KOPT-K1 (cell line): ENCODE measurements around the gene APOM.

Experiments
- H3K27ac ChIP-seq: fragments of 200-600 bp; sonication (generic); 2 replicates; pipeline ENCODE4 v1.5.1; 2016; ENCODE audit warnings: antibody characterized with exemption, mild to moderate bottlenecking, low read depth, low read length; ENCODE audit not compliant: poor library complexity, severe bottlenecking
- H3K36me3 ChIP-seq: fragments of 200-600 bp; sonication (generic); 2 replicates; pipeline ENCODE4 v1.5.1; 2017; ENCODE audit warnings: antibody characterized with exemption, mild to moderate bottlenecking, low read length, moderate library complexity; ENCODE audit not compliant: insufficient read depth
- H3K9me3 ChIP-seq: fragments of 200-600 bp; sonication (generic); 2 replicates; pipeline ENCODE4 v1.5.1; 2017; ENCODE audit warnings: antibody characterized with exemption, low read length, mild to moderate bottlenecking; ENCODE audit not compliant: insufficient read depth, poor library complexity, severe bottlenecking

APOM gene

GRCh38 chr6:31622684-31623091, 33.0 kb upstream of the APOM start:
- Histone ChIP-seq H3K27ac (peak overlapping the region; percentile 99), H3K36me3 (peaks cover 62% of the 10 kb centered on the region), H3K9me3 (no peaks in the 10 kb centered on the region)

DNA sequence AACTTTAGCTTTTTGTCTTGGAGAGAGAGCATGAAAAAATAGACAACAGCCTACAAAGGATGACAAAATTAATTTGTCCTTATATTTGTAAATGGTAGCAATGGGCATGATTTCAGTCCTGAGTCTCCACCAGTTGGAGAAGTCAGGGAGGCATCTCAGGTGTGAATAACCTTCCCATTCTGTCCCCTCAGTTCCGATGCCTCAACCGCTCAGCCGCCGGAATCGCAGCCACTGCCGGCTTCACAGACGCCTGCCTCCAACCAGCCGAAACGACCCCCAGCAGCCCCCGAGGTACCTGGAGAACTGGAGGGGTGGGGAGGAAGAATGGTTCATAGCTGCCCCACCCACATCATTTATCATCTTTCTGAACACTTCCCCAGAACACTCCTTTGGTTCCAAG, 31.6 kb upstream of the APOM start:
- Histone ChIP-seq H3K27ac (no peak overlapping the region), H3K36me3 (peaks cover 76% of the 10 kb centered on the region), H3K9me3 (no peaks in the 10 kb centered on the region)

GRCh38 chr6:31626952-31627351, 28.7 kb upstream of the APOM start:
- H3K27ac ChIP-seq, result no peak overlapping the region
- peaks cover 100% of the 10 kb centered on the region for H3K36me3 ChIP-seq
- no peaks in the 10 kb centered on the region for H3K9me3 ChIP-seq

DNA sequence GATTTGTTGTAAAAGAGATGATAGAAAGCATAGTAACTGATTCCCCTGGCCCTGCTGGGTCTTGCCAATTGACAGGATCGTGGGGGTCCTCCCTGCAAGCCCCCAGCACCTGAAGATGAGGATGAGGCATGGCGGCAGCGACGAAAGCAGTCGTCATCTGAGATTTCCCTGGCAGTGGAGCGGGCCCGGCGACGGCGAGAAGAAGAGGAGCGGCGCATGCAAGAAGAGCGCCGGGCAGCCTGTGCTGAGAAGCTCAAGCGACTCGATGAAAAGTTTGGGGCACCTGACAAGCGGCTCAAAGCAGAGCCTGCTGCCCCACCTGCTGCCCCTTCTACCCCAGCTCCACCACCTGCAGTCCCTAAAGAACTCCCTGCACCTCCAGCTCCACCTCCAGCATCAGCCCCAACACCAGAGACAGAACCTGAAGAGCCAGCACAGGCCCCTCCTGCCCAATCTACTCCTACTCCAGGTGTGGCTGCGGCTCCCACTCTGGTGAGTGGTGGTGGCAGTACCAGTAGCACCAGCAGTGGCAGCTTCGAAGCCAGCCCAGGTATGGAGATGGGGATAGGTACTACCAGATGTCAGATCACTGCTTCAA, 27.9 kb upstream of the APOM start:
- Histone ChIP-seq H3K27ac (no peak overlapping the region), H3K36me3 (peaks cover 100% of the 10 kb centered on the region), H3K9me3 (no peaks in the 10 kb centered on the region)

DNA sequence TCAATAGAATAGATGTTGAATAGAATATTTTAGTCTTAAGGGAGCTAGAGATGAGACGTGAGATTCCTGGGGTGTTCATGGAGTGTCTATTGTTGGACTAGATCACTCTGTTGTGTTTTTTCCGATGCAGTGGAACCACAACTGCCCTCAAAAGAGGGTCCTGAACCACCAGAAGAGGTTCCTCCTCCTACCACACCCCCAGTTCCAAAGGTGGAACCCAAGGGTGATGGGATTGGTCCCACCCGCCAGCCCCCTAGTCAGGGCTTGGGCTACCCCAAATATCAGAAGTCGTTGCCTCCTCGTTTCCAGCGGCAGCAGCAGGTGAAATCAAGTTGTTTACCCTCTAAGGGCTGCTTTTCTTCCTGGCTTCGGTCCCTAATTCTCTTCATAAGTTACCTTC, 26.7 kb upstream of the APOM start:
- Histone ChIP-seq H3K36me3 (peaks cover 100% of the 10 kb centered on the region), H3K9me3 (no peaks in the 10 kb centered on the region), H3K27ac (no peak overlapping the region)

DNA sequence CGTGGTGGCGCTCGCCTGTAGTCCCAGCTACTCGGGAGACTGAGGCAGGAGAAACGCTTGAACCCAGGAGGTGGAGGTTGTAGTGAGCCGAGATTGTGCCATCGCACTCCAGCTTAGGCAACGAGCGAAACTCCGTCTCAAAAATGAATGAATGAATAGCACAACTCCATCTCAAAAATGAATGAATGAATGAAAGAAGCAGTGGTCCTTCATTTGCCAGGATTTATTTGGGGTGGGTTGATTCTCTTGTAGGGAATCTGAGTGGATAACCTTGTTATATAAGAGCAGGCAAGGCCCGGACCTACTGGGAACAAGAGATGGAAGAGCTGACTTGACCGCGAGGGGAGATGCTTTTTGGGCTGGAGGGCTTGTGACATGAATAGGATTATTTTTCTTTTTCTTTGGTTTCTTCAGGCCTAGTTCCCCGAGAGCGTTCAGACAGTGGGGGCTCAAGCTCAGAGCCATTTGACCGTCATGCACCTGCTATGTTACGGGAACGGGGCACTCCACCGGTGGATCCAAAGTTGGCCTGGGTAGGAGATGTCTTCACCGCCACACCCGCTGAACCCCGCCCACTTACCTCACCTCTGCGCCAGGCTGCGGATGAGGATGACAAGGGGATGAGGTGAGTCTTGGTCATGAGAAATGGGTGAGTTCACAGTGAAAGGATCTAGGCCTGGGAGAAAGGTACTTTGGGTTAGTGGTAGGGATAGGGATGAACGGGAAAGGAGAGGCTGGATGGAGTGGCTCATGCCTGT, 25.3 kb upstream of the APOM start:
- H3K27ac ChIP-seq, result no peak overlapping the region
- no peaks in the 10 kb centered on the region for H3K9me3 ChIP-seq
- H3K36me3 ChIP-seq, result peaks cover 100% of the 10 kb centered on the region

- H3K36me3 ChIP-seq, result peaks cover 100% of the 10 kb centered on the region
- no peak overlapping the region for H3K27ac ChIP-seq
- no peaks in the 10 kb centered on the region for H3K9me3 ChIP-seq
Observed at GRCh38 chr6:31631209-31631608, 24.5 kb upstream of the APOM start.

DNA sequence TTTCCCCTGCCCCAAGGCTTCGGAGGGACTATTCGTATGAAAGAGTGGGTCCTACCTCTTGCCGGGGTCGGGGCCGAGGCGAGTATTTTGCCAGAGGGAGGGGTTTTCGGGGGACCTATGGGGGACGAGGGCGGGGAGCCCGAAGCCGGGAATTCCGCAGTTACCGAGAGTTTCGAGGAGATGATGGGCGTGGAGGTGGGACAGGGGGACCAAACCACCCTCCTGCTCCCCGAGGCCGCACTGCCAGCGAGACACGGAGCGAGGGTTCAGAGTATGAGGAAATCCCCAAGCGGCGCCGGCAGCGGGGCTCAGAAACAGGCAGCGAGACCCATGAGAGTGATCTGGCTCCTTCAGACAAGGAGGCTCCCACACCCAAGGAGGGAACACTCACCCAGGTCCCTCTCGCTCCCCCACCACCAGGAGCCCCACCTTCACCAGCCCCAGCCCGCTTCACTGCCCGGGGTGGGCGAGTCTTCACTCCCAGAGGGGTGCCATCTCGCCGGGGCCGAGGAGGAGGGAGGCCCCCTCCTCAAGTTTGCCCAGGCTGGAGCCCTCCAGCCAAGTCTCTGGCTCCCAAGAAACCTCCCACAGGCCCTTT, 23.9 kb upstream of the APOM start:
- H3K9me3 ChIP-seq, result no peaks in the 10 kb centered on the region
- peaks cover 100% of the 10 kb centered on the region for H3K36me3 ChIP-seq
- H3K27ac ChIP-seq, result no peak overlapping the region

- H3K36me3 ChIP-seq, result peaks cover 100% of the 10 kb centered on the region
- H3K27ac ChIP-seq, result no peak overlapping the region
- H3K9me3 ChIP-seq, result no peaks in the 10 kb centered on the region
Observed at GRCh38 chr6:31632279-31632946, 23.3 kb upstream of the APOM start.

- Histone ChIP-seq H3K36me3 (peaks cover 100% of the 10 kb centered on the region), H3K9me3 (no peaks in the 10 kb centered on the region), H3K27ac (no peak overlapping the region)
Observed at GRCh38 chr6:31633447-31633846, 22.2 kb upstream of the APOM start.

DNA sequence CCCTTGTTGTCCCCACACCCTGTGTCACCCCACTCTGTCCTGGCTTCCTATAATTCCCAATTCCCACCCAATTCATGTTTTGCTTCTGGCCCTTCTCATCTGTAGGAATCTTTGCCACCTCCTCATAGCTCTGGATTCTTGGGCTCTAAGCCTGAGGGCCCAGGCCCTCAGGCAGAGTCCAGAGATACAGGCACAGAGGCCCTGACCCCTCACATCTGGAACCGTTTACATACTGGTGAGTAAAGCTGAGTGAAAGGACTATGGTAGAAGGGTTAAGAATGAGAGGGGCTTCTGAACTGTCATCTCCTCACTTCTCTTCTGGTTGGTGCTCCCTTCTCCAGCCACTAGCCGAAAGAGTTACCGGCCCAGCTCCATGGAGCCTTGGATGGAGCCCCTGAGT, 21.6 kb upstream of the APOM start:
- peaks cover 100% of the 10 kb centered on the region for H3K36me3 ChIP-seq
- no peak overlapping the region for H3K27ac ChIP-seq
- H3K9me3 ChIP-seq, result no peaks in the 10 kb centered on the region

GRCh38 chr6:31634969-31635575, 20.6 kb upstream of the APOM start:
- no peaks in the 10 kb centered on the region for H3K9me3 ChIP-seq
- peaks cover 100% of the 10 kb centered on the region for H3K36me3 ChIP-seq
- no peak overlapping the region for H3K27ac ChIP-seq

GRCh38 chr6:31636698-31637596, 18.7 kb upstream of the APOM start:
- Histone ChIP-seq H3K27ac (no peak overlapping the region), H3K36me3 (peaks cover 100% of the 10 kb centered on the region), H3K9me3 (no peaks in the 10 kb centered on the region)

DNA sequence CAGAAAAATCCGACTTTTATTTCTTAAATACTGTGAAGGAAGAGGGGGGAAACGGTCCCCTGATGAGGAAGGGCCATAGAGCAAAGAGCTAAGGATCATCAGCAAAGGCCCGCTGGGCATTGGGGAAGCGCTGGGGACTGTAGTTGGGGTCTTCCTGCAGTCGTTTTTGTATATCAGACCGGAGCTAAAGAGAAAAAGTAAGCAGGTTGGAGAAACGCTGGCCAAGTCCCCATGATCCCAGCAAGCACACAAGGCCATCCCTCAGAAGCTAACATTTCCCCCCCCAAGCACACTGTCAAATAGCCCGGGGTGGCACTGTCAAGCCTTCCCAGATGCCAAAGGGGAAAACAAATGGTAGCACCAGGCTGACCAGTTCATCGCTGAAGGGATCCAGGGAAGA, 16.7 kb upstream of the APOM start:
- no peaks in the 10 kb centered on the region for H3K9me3 ChIP-seq
- H3K27ac ChIP-seq, result no peak overlapping the region
- peaks cover 100% of the 10 kb centered on the region for H3K36me3 ChIP-seq
